ENCODE measurements around the gene FN1. TPM values are rescaled to one million over a fixed set of nuclear protein-coding genes. Genes with fewer than 3 reads are reported as not detected.

FN1 gene
- total RNA-seq, 1 donor from 2014 or later = 3,252 TPM

- DNase-seq (ENCODE audit: low spot score) = no peak
Measured at GRCh38 chr2:215441560-215442400, 5.9 kb upstream of the FN1 start.

- DNase-seq (ENCODE audit: low spot score) = no peak
Measured at GRCh38 chr2:215439980-215440512, 4.2 kb upstream of the FN1 start.

GRCh38 chr2:215439404-215439803, 3.5 kb upstream of the FN1 start:
- DNase-seq (ENCODE audit: low spot score) = no peak

- peak; percentile 38 for DNase-seq (ENCODE audit: low spot score)
Measured at GRCh38 chr2:215437614-215438013, 1.7 kb upstream of the FN1 start.

- DNase-seq (ENCODE audit: low spot score) = peak; percentile 55
Measured at GRCh38 chr2:215436705-215437565, 1.1 kb upstream of the FN1 start.

- DNase-seq (ENCODE audit: low spot score) = peak; percentile 65
Measured at GRCh38 chr2:215435280-215435869, 493 bp downstream of the FN1 start.

- DNase-seq (ENCODE audit: low spot score) = peak; percentile 43
Measured at GRCh38 chr2:215434447-215435279, 1.2 kb downstream of the FN1 start.

- no peak for DNase-seq (ENCODE audit: low spot score)
Measured at GRCh38 chr2:215432759-215433594, 2.9 kb downstream of the FN1 start.

- DNase-seq (ENCODE audit: low spot score) = no peak
Measured at GRCh38 chr2:215431778-215432758, 3.8 kb downstream of the FN1 start.

- DNase-seq (ENCODE audit: low spot score) = no peak
Measured at GRCh38 chr2:215431290-215431689, 4.6 kb downstream of the FN1 start.

GRCh38 chr2:215430528-215431187, 5.2 kb downstream of the FN1 start:
- peak; percentile 57 for DNase-seq (ENCODE audit: low spot score)

- DNase-seq (ENCODE audit: low spot score) = no peak
Measured at GRCh38 chr2:215429424-215429823, 6.4 kb downstream of the FN1 start.

- DNase-seq (ENCODE audit: low spot score) = no peak
Measured at GRCh38 chr2:215428060-215428910, 7.6 kb downstream of the FN1 start.

- DNase-seq (ENCODE audit: low spot score) = no peak
Measured at GRCh38 chr2:215427585-215427984, 8.3 kb downstream of the FN1 start.

GRCh38 chr2:215425021-215425782, 10.7 kb downstream of the FN1 start:
- no peak for DNase-seq (ENCODE audit: low spot score)

- DNase-seq (ENCODE audit: low spot score) = no peak
Measured at GRCh38 chr2:215423928-215424540, 11.8 kb downstream of the FN1 start.
